Hematopoietic multipotent progenitor cell (in vitro differentiated cells): ENCODE measurements around the gene LDLRAP1. TPM values are rescaled to one million over a fixed set of nuclear protein-coding genes. Genes with fewer than 3 reads are reported as not detected.

ENCODE experiments used
- DNase-seq, 3 donors: peaks; one replicate each; pipeline ENCODE4 v3.0.0-alpha.2; 2011 to 2015; ENCODE audit warnings: low read depth in 2 of 3, low spot score in 2 of 3
- total RNA-seq: library from RNA; depleted of rRNA; stranded (reverse); fragments of >200 nt; gene quantifications from one replicate; pipeline ENCODE4 v1.2.3, GENCODE V29; 2012

The LDLRAP1 gene
- total RNA-seq, 1 donor, result 13.5 TPM

DNA sequence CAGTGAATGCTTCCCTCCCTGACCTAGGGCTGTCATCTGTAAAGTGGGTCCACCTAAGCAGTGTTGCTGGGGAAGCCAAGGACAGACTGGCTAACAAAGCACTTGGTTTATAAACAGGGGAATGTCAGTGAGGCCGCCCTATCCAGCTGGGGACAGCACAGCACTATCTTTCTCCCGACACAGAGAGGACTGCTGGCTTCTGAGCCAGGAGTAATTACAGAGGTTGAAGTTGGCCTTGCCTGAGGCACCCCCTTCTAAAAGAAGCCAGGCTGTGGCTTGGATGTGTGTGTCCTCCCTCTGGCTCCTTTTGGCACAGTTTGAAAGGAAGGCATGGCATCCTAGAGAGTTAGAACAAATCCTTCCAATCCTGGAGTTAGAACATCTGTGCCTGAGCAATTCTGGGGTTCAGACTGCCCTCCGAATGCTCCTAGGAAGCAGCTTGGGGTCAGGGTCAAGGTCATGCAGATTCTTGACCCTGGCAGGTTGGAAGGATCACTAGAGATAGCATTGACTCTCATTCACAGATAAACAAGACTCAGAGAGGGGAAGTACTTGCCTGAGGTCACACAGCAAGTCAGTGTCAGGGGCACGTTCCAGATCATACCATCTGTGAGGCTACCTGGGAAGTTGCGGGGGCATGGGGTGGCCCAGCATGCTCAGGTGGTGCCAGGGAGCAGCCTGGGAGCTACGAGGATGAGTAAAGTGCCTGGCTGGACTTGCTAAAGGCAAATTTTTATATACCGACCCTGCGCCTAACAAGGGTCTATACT, 1.3 kb upstream of the LDLRAP1 start:
- no peak for DNase-seq

GRCh38 chr1:25543005-25543424, 391 bp upstream of the LDLRAP1 start:
- DNase-seq, result no peak

GRCh38 chr1:25544243-25544764, 898 bp downstream of the LDLRAP1 start:
- no peak for DNase-seq

- DNase-seq, result no peak
Measured at GRCh38 chr1:25544819-25545218, 1.4 kb downstream of the LDLRAP1 start.

- DNase-seq, result no peak
Measured at GRCh38 chr1:25545767-25546166, 2.4 kb downstream of the LDLRAP1 start.

GRCh38 chr1:25546193-25546592, 2.8 kb downstream of the LDLRAP1 start:
- DNase-seq, result no peak

DNA sequence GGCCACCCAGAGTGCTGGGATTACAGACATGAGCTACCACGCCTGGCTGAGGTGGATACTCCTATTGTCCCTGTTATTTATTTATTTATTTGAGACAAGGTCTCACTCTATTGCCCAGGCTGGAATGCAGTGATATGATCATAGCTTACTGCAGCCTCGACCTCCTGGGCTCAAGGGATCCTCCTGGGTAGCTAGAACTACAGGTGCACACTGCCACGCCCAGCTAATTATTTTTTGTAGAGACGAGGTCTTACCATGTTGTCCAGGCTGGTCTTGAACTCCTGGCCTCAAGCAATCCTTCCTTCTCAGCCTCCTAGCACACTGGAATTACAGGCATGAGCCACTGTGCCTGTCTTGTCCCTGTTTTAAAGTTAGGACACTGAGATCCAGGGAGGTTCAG, 5.2 kb downstream of the LDLRAP1 start:
- no peak for DNase-seq

DNA sequence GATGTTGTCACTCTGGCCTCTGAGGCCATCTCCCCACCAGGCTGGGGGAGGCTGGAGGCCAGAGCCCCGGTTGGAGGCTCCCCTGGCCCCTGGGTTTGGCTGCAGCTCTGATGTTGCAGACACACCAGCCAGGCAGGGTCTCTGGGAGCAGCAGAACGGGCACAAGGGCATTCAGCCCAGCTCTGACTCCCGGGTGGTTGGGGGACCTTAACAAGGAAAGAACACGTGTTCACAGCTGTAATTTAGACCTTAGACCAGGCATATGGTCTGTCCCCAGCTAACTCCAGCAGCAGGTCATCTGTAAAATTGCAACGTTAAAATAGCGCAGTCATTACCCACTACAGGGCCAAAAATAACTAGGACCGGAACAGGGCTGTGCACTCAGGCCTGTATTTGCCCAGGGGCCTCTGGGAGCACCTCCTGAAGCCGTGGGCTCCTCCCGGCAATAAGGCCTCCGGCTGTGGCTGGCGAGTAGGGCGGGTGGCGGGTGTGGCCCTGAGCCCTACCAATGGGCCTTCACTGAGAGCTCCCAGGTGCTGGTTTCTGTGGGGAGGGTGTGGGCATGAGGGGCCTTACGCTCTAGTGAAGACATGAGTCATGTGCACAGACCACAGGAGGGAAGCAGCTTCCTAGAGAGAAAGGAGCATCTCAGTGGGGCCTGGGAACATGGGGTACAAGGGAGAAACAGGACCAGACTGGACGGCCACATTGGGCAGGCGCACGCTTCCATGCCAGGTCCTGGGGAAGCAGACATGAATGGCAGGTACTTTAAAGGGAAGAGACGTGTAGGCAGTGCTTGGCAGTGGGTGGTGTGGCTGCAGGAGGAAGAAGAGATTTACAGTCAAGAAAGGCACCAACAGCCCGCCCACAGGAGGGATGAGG, 6.1 kb downstream of the LDLRAP1 start:
- peak in 2 of 3 donors; percentile 86 for DNase-seq

DNA sequence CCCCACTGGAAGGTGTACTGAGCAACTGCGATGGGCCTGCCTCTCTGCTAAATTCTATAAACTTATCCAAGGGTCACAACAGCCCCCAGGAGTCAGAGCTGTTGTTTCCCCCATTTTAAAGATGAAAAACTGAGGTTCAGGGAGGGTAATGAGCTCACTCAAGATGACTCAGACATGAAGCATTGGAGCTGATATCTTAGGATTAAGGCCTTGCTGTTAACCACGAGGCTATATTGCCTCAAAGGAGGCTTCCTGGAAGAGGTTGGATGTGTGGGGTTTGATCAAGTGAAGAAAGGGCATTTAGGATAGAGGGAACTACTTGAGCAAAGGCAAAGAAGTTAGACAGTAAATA, 6.7 kb downstream of the LDLRAP1 start:
- no peak for DNase-seq

- no peak for DNase-seq
Measured at GRCh38 chr1:25550683-25551310, 7.4 kb downstream of the LDLRAP1 start.

- DNase-seq, result no peak
Measured at GRCh38 chr1:25553749-25554429, 10.5 kb downstream of the LDLRAP1 start.

GRCh38 chr1:25554430-25554780, 11.0 kb downstream of the LDLRAP1 start:
- no peak for DNase-seq

DNA sequence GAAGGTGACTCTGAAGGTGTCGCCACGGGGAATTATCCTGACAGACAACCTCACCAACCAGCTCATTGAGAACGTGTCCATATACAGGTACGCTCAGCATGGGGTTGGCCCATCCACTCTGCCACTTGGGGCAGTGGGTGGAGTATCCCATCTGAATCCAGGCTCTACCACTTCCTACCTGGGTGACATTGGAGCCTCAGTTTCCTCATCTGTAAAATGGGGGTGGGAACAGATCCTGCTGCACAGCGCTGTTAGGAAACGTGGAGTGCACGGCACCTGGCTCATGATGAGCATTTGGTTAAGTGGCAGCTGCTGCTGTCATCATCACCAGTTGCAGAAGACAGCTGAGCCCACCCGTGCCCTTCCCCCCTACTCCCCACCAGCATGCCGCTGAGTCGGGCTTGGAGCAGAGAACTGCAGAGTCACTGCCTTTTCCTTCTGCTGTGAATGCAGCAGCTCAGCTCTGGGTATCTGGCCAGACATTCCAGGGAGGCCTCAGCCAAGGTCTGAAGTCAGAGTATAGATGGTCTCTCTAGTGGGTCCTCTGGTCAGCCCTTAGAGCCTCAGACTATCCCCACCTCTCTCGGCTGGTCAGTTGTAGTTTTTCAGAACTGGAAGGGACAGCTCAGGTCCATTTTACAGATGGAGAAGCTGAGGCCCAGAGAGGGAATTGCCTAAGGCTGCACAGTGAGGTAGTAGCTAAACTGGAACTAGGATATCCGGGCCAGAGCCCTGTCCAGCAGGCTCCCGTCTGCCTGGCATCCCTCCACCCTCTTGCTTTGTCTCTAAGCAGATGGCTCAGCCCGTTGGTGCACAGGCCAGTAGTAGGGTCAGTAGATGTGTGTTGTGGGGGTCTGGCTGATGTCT, 11.7 kb downstream of the LDLRAP1 start:
- DNase-seq, result no peak

DNA sequence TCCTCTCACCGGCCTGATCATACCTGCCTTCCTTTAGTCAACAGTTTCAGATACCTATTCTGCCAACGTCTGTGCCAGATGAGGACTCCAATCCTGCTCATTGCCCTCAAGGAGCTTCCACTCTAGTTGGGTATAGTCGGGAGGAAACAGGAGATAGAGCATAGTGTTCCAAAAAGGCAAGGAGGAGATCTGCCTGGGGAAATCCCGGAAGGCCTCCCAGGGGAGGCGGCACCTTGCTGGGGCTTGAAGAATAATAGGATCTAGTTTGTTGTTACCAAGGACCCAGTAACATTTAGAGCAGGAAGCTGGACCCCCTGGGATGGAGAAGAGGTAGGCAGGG, 12.3 kb downstream of the LDLRAP1 start:
- no peak for DNase-seq

- DNase-seq, result no peak
Measured at GRCh38 chr1:25556132-25556670, 12.8 kb downstream of the LDLRAP1 start.

- DNase-seq, result peak in 2 of 3 donors; percentile 51 to 73
Measured at GRCh38 chr1:25556791-25557476, 13.5 kb downstream of the LDLRAP1 start.

- no peak for DNase-seq
Measured at GRCh38 chr1:25557543-25557942, 14.1 kb downstream of the LDLRAP1 start.

GRCh38 chr1:25559031-25559430, 15.6 kb downstream of the LDLRAP1 start:
- no peak for DNase-seq

- peak in 2 of 3 donors; percentile 37 to 42 for DNase-seq
Measured at GRCh38 chr1:25560001-25560400, 16.6 kb downstream of the LDLRAP1 start.
